SK-N-SH (cell line): Measurements from ENCODE around the gene HAUS3. TPM values are rescaled to one million over a fixed set of nuclear protein-coding genes. Genes with fewer than 3 reads are reported as not detected.

Experiments used
- CTCF ChIA-PET: fragments of 300-600, 350-600 bp; formaldehyde crosslinking; extraction: SDS; loops from one replicate; lab custom pipeline; 2021; lab: Yijun Ruan, JAX
- POLR2A ChIA-PET: fragments of 350-600 bp; sonication (Branson Sonifier 250); formaldehyde crosslinking; extraction: SDS; loops from one replicate; lab custom pipeline; 2020; ENCODE audit warnings: antibody characterized with exemption, inconsistent platforms; lab: Yijun Ruan, JAX
- DNase-seq: peaks from one replicate; pipeline ENCODE4 v3.0.0; 2012
- H2AFZ ChIP-seq: fragments of 200-600 bp; sonication (generic); 2 replicates; pipeline ENCODE4 v1.8.1; 2016; ENCODE audit warnings: antibody characterized with exemption, mild to moderate bottlenecking, low read depth
- H3F3A ChIP-seq: fragments of 200-600 bp; sonication (generic); replicated peaks from 2 replicates; pipeline ENCODE3; 2016; ENCODE audit warnings: antibody characterized with exemption, mild to moderate bottlenecking; ENCODE audit not compliant: insufficient read depth
- H3K27ac ChIP-seq, 2 experiments: fragments of 200-500 bp in 1 of 2; fragments of 200-600 bp in 1 of 2; sonication (Bioruptor generic) in 1 of 2; sonication (generic), shearing (Covaris generic) in 1 of 2; 2 replicates each; pipeline versions ENCODE4 v1.5.1 to v1.6.1; 2014 to 2016; ENCODE audit warnings: low read depth in 2 of 2, inconsistent platforms in 1 of 2, low read length in 1 of 2, mild to moderate bottlenecking in 1 of 2, mixed read lengths in 1 of 2
- H3K27me3 ChIP-seq: fragments of 200-600 bp; sonication (generic), shearing (Covaris generic); 2 replicates; pipeline ENCODE4 v1.6.1; 2016; ENCODE audit warnings: mixed run types; ENCODE audit not compliant: insufficient read depth
- H3K36me3 ChIP-seq, 2 experiments: fragments of 200-500 bp in 1 of 2; fragments of 200-600 bp in 1 of 2; sonication (Bioruptor generic) in 1 of 2; sonication (generic) in 1 of 2; replicated peaks in 1 of 2; 2 replicates each; pipeline versions ENCODE3 to v1.5.1; 2014 to 2016; ENCODE audit warnings: low read length in 1 of 2, mild to moderate bottlenecking in 1 of 2; ENCODE audit not compliant: insufficient read depth in 2 of 2, control insufficient read depth in 1 of 2
- H3K4me1 ChIP-seq, 2 experiments: fragments of 200-500 bp in 1 of 2; fragments of 200-600 bp in 1 of 2; sonication (Bioruptor generic) in 1 of 2; sonication (generic), shearing (Covaris generic) in 1 of 2; 2 replicates each; pipeline versions ENCODE4 v1.5.1 to v1.6.1; 2014 to 2016; ENCODE audit warnings: low read depth in 1 of 2, low read length in 1 of 2, mixed run types in 1 of 2; ENCODE audit not compliant: insufficient read depth in 2 of 2, control insufficient read depth in 1 of 2
- H3K4me2 ChIP-seq: fragments of 200-600 bp; sonication (generic), shearing (Covaris generic); 2 replicates; pipeline ENCODE4 v1.6.1; 2017; ENCODE audit warnings: mixed run types
- H3K4me3 ChIP-seq, 2 experiments: fragments of 200-500 bp in 1 of 2; fragments of 200-600 bp in 1 of 2; sonication (Bioruptor generic) in 1 of 2; sonication (generic), shearing (Covaris generic) in 1 of 2; 2 replicates each; pipeline versions ENCODE4 v1.5.1 to v1.8.1; 2014 to 2016; ENCODE audit warnings: low read depth in 2 of 2, inconsistent platforms in 1 of 2, low read length in 1 of 2, mild to moderate bottlenecking in 1 of 2, mixed read lengths in 1 of 2, moderate library complexity in 1 of 2
- H3K79me2 ChIP-seq: fragments of 200-600 bp; sonication (generic); 2 replicates; pipeline ENCODE4 v1.8.1; 2017; ENCODE audit warnings: mild to moderate bottlenecking; ENCODE audit not compliant: insufficient read depth
- H3K9ac ChIP-seq: fragments of 200-600 bp; sonication (generic); 2 replicates; pipeline ENCODE4 v1.6.1; 2017; ENCODE audit warnings: mixed run types
- H3K9me2 ChIP-seq: fragments of 200-600 bp; sonication (generic); 2 replicates; pipeline ENCODE4 v1.6.1; 2017; ENCODE audit warnings: mixed run types
- H3K9me3 ChIP-seq: fragments of 200-600 bp; sonication (generic); 2 replicates; pipeline ENCODE4 v1.6.1; 2017; ENCODE audit warnings: mixed run types, mild to moderate bottlenecking, moderate library complexity
- H4K20me1 ChIP-seq: fragments of 200-600 bp; sonication (generic); 2 replicates; pipeline ENCODE4 v1.6.1; 2017; ENCODE audit warnings: mild to moderate bottlenecking, mixed run types; ENCODE audit not compliant: insufficient read depth
- IRF3 ChIP-seq: fragments of 150-350 bp; IDR thresholded peaks from 2 replicates; pipeline ENCODE4 v1.6.1; 2016; ENCODE audit warnings: mild to moderate bottlenecking, low read depth, low read length
- MEF2A ChIP-seq: IDR thresholded peaks from 2 replicates; pipeline ENCODE4 v1.4.0; 2012; ENCODE audit warnings: low read depth, borderline replicate concordance
- MXI1 ChIP-seq: IDR thresholded peaks from 2 replicates; pipeline ENCODE4 v1.6.1; 2012; ENCODE audit warnings: mild to moderate bottlenecking, low read depth, low read length, improper control_type of control experiment
- POLR2AphosphoS5 ChIP-seq: IDR thresholded peaks from 2 replicates; pipeline ENCODE4 v1.6.1; 2012; ENCODE audit warnings: low read depth, low read length
- REST ChIP-seq: IDR thresholded peaks from 2 replicates; pipeline ENCODE4 v1.6.1; 2012; ENCODE audit warnings: mild to moderate bottlenecking, low read depth, low read length, moderate library complexity
- RFX5 ChIP-seq: IDR thresholded peaks from 2 replicates; pipeline ENCODE4 v1.6.1; 2012; ENCODE audit warnings: mild to moderate bottlenecking, improper control_type of control experiment, low read length
- SIN3A ChIP-seq: IDR thresholded peaks from 2 replicates; pipeline ENCODE4 v1.6.1; 2012; ENCODE audit warnings: low read depth, mild to moderate bottlenecking, low read length, moderate library complexity, borderline replicate concordance
- SMC3 ChIP-seq: IDR thresholded peaks from 2 replicates; pipeline ENCODE4 v1.6.1; 2012; ENCODE audit warnings: low read depth, low read length, improper control_type of control experiment
- USF1 ChIP-seq: IDR thresholded peaks from 2 replicates; pipeline ENCODE4 v1.4.0; 2012; ENCODE audit warnings: low read depth, borderline replicate concordance
- USF2 ChIP-seq: fragments of 150-350 bp; IDR thresholded peaks from 2 replicates; pipeline ENCODE4 v1.6.1; 2017; ENCODE audit warnings: antibody characterized with exemption, low read length, low read depth, borderline replicate concordance
- YY1 ChIP-seq: IDR thresholded peaks from 2 replicates; pipeline ENCODE4 v1.4.0; 2012; ENCODE audit warnings: low read depth, mild to moderate bottlenecking
- WGBS: methylation state at CpG from one replicate; pipeline ENCODE4 v1.1.6; 2017; ENCODE audit warnings: low lambda C conversion rate; 5-methylcytosine and 5-hydroxymethylcytosine counted together
- polyA plus RNA-seq, 3 experiments: library from polyadenylated mRNA; depleted of rRNA; stranded (reverse); fragments of >200 nt; gene quantifications; 2 replicates each; pipeline ENCODE4 v1.2.3, GENCODE V29; 2012

HAUS3 gene
- polyA plus RNA-seq, 1 of the 3 experiments (the other 2 are of a cell fraction), result 6.3 TPM

- TF ChIP-seq REST, result no peak
- TF ChIP-seq USF1, result no peak
- no peak for TF ChIP-seq RFX5
- no peak for TF ChIP-seq MEF2A
- no peak for TF ChIP-seq YY1
- TF ChIP-seq SIN3A, result no peak
- no peak for TF ChIP-seq IRF3
Observed at GRCh38 chr4:2256781-2257191, 14.9 kb upstream of the HAUS3 start (continued).

- Histone ChIP-seq H3F3A (no peaks in the 10 kb centered on the region), H3K9me3 (no peaks in the 10 kb centered on the region), H3K36me3 (peaks cover 0 to 54% of the 10 kb centered on the region in 2 experiments), H3K4me1 (peaks cover 5 to 54% of the 10 kb centered on the region in 2 experiments; a peak in 2 of 4 replicates), H3K9me2 (no peaks in the 10 kb centered on the region), H3K27ac (no peak overlapping the region; a peak in 1 of 4 replicates), H3K4me3 (no peak overlapping the region), H3K9ac (no peak overlapping the region), H3K27me3 (no peaks in the 10 kb centered on the region), H3K4me2 (no peak overlapping the region), H2AFZ (no peak overlapping the region), H3K79me2 (peaks cover 46% of the 10 kb centered on the region), H4K20me1 (peaks cover 78% of the 10 kb centered on the region)
- ChIA-PET POLR2A (no interaction called here), CTCF (no interaction called here)
- DNase-seq, result peak; percentile 24
- WGBS, result 100% methylated on average over 1 of the region's 8 CpGs
- TF ChIP-seq USF2 (no peak), MXI1 (no peak), MEF2A (no peak), SMC3 (no peak), POLR2AphosphoS5 (no peak), REST (no peak), YY1 (no peak)
Observed at GRCh38 chr4:2256156-2256731, 14.3 kb upstream of the HAUS3 start.
